Esophagus squamous epithelium (tissue), 5 donors: Measurements from ENCODE around the gene GAP43. TPM values are rescaled to one million over a fixed set of nuclear protein-coding genes. Genes with fewer than 3 reads are reported as not detected.

ENCODE experiments used
- DNase-seq: peaks from one replicate; lab custom pipeline; 2025; lab: John Stamatoyannopoulos, UW
- H3K27ac ChIP-seq, 4 donors: fragments of 200-600 bp; sonication (generic); one replicate each; pipeline ENCODE4 v1.5.1; 2016 to 2019; ENCODE audit warnings: mild to moderate bottlenecking in 1 of 4
- H3K27me3 ChIP-seq, 4 donors: fragments of 200-600 bp; sonication (generic); 1 replicate in 3 of 4; 2 replicates in 1 of 4; pipeline versions ENCODE4 v1.5.1 to v1.6.0; 2017 to 2021; ENCODE audit warnings: antibody characterized with exemption in 1 of 4
- H3K36me3 ChIP-seq, 3 donors: fragments of 200-600 bp; sonication (generic); one replicate each; pipeline ENCODE4 v1.5.1; 2016 to 2019
- H3K4me1 ChIP-seq, 3 donors: fragments of 200-600 bp; sonication (generic); one replicate each; pipeline ENCODE4 v1.5.1; 2017 to 2019
- H3K4me3 ChIP-seq, 4 donors: fragments of 200-600 bp; sonication (generic); 1 replicate in 3 of 4; 2 replicates in 1 of 4; pipeline ENCODE4 v1.5.1; 2016 to 2019; ENCODE audit warnings: mild to moderate bottlenecking in 2 of 4, moderate library complexity in 1 of 4
- H3K9me3 ChIP-seq, 3 donors: fragments of 200-600 bp; sonication (generic); one replicate each; pipeline ENCODE4 v1.5.1; 2016 to 2019
- CTCF ChIP-seq, 6 experiments: fragments of 450-650 bp in 4 of 6; fragments of 200-600 bp in 2 of 6; sonication (generic) in 2 of 6; IDR thresholded peaks; one replicate each; pipeline ENCODE4 v1.5.1; 2016 to 2019; ENCODE audit warnings: antibody characterized with exemption in 6 of 6, mild to moderate bottlenecking in 4 of 6, moderate library complexity in 4 of 6
- POLR2A ChIP-seq, 4 donors: fragments of 450-650 bp; IDR thresholded peaks; one replicate each; pipeline ENCODE4 v1.6.1; 2017; ENCODE audit warnings: antibody characterized with exemption in 4 of 4, mild to moderate bottlenecking in 4 of 4, moderate library complexity in 3 of 4
- WGBS, 2 donors: methylation state at CpG; one replicate each; pipeline ENCODE4 v1.1.5; 2018; 5-methylcytosine and 5-hydroxymethylcytosine counted together
- intact Hi-C: fragments of 100-400 bp; cut with DNase I; formaldehyde crosslinking; loops from one replicate; pipeline ENCODE4 v1.15.0; 2022
- total RNA-seq, 4 donors: library from RNA; depleted of rRNA; stranded (reverse); fragments of >200 nt; gene quantifications; one replicate each; pipeline ENCODE4 v1.1.0, GENCODE V29; 2016
- donor health status: DM: yes; HTN: yes; CAD: no.

The GAP43 gene
- total RNA-seq, 4 donors from 2014 or later: 1.2 TPM; not detected in 3

DNA sequence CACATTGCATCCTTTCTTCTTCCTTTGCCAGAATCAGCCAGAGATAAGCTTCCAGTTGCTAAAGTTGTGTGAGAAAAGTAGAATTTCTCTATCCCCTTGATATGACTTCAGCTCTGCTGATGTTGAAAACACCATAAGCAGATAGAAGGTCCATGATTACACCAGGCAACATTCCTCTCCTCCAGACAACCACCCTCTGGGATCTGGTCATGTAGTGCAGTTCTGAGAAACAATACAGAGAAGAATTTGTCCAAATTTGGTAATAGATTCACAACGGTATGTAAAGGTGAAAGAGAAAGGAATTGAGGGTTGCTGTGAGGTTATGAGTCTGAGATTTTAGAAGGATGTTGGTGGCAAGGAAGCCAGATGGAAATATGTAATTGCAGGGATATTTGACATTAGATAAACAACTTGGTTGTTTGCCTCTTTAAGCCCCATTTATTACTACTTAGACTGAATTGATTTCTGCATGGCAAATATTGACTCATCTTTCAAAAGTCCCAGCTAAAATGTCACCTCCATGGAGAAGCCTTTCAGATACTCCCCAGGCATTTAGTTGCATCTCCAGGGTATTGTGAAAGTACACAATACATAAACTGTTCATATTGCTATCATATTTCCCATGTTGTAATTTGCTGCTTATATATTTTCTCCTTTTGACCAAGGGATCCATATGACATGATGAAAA lies 134.9 kb downstream of the GAP43 start:
- H3K36me3 ChIP-seq: no peaks in the 10 kb centered on the region
- no peak overlapping the region for H3K4me3 ChIP-seq
- no peaks in the 10 kb centered on the region for H3K4me1 ChIP-seq
- DNase-seq: no peak
- TF ChIP-seq CTCF (IDR thresholded peaks at IDR 0.05) (no peak), POLR2A (IDR thresholded peaks at IDR 0.05) (no peak)
- no peaks in the 10 kb centered on the region for H3K27me3 ChIP-seq
- H3K9me3 ChIP-seq: no peaks in the 10 kb centered on the region
- intact Hi-C loops: no loop called here
- 53 to 61% methylated on average over 1 of the region's 1 CpG for WGBS, 2 donors
- no peak overlapping the region for H3K27ac ChIP-seq

DNA sequence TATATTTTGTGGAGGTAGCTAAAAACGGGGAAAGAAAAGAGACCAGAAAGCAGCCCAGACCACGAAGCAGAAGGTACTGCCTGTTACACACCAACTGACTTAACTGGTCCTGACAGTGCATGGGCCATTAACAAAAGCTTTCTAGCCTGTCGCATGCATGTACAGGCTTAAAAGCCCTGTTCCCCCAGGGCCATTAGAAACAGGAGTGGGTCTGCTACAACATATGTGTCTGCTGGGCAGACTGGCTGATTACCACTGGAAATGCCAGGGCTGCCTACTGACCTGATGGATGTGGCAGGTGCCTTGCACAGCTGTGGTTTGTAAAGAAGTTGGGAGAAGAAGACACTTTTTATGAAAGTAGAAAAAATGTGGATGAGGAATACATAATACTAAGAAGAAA lies 137.4 kb downstream of the GAP43 start:
- Histone ChIP-seq H3K27me3 (no peaks in the 10 kb centered on the region), H3K4me1 (no peaks in the 10 kb centered on the region), H3K36me3 (no peaks in the 10 kb centered on the region), H3K27ac (no peak overlapping the region), H3K9me3 (no peaks in the 10 kb centered on the region), H3K4me3 (no peak overlapping the region)
- no peak for TF ChIP-seq CTCF (IDR thresholded peaks at IDR 0.05)
- no peak for TF ChIP-seq POLR2A (IDR thresholded peaks at IDR 0.05)
- DNase-seq: no peak
- 59 to 72% methylated on average over 3 of the region's 3 CpGs for WGBS, 2 donors
- intact Hi-C loops: no loop called here

GRCh38 chr3:115761927-115762305 lies 138.6 kb downstream of the GAP43 start:
- peaks cover 0 to 10% (median 4%) of the 10 kb centered on the region in 3 donors for H3K4me1 ChIP-seq
- DNase-seq: no peak
- intact Hi-C loops: no loop called here
- TF ChIP-seq CTCF (IDR thresholded peaks at IDR 0.05): no peak
- no peak for TF ChIP-seq POLR2A (IDR thresholded peaks at IDR 0.05)
- H3K27ac ChIP-seq: no peak overlapping the region
- H3K9me3 ChIP-seq: no peaks in the 10 kb centered on the region
- H3K36me3 ChIP-seq: no peaks in the 10 kb centered on the region
- H3K27me3 ChIP-seq: no peaks in the 10 kb centered on the region
- no peak overlapping the region for H3K4me3 ChIP-seq

DNA sequence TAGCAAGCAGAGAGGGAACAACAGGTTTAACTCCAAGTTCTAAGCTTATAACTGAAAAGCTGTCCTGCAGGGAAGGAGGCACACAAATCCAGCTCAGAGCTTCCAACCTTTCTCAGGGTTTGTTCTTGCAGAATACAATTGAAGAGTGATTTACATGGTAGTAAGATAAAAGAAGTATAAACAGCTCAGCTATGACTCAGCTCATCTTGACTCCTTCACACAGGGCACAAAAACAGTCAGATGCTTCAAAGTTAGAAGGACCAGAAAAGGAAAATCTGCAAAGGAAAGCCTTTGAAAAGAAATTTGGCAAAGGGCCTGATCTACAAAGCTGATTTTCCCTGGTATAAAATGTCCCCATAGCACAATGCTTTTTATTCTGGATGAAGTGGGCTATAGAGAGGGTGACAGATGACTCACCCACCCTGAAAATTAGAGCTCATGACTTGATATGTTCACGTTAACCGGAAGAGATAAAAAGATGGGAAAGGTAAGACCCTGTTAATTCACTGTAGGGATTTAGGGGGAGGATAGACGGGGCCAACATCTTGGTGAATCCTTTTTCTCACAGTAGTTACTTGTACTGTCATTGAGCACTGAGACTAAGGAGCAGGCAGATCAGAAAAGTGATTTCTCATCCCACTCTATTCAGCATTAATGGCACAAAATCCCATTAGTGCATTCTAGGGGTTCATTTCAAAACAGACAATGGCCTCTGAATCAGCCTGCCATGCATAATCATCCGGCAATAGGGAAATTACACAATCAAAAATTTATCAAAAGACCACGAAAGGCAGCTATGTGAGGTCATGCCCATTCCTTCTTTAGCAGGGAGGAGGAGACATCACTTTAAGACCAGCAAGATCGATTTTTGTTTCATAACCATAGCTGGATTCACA lies 143.5 kb downstream of the GAP43 start:
- Histone ChIP-seq H3K4me3 (no peak overlapping the region), H3K27me3 (no peaks in the 10 kb centered on the region), H3K9me3 (no peaks in the 10 kb centered on the region), H3K27ac (no peak overlapping the region), H3K36me3 (no peaks in the 10 kb centered on the region), H3K4me1 (peaks cover 0 to 14% (median 4%) of the 10 kb centered on the region in 3 donors)
- WGBS, 2 donors: 50 to 61% methylated on average over 6 of the region's 6 CpGs
- DNase-seq: no peak
- TF ChIP-seq CTCF (IDR thresholded peaks at IDR 0.05) (no peak), POLR2A (IDR thresholded peaks at IDR 0.05) (no peak)
- intact Hi-C loops: no loop called here

DNA sequence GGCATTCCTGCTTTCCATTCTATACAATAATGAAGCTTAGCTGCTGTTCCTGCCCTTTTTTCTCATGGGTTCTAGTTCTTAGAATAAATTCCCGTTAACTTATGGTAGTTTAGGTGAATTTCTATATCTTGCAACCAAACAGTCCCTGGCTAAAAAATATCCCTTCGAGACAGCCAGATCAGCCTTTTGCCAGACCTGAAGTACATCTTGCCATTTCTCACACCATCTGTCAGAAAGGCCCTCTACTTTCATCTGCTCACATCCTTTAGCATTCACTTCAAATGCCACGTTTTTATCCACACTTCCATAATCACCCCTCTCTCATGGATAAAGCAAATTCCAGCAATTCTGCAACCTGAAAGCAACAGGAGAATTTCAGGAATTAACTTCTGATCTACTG lies 145.4 kb downstream of the GAP43 start:
- no peaks in the 10 kb centered on the region for H3K36me3 ChIP-seq
- DNase-seq: no peak
- no peak overlapping the region for H3K27ac ChIP-seq
- no peak for TF ChIP-seq CTCF (IDR thresholded peaks at IDR 0.05)
- no peak for TF ChIP-seq POLR2A (IDR thresholded peaks at IDR 0.05)
- 67 to 88% methylated on average over 3 of the region's 3 CpGs for WGBS, 2 donors
- H3K4me3 ChIP-seq: no peak overlapping the region
- H3K4me1 ChIP-seq: peaks cover 0 to 14% (median 4%) of the 10 kb centered on the region in 3 donors
- no peaks in the 10 kb centered on the region for H3K27me3 ChIP-seq
- H3K9me3 ChIP-seq: no peaks in the 10 kb centered on the region
- intact Hi-C loops: no loop called here
